Measurements from ENCODE around the gene IFT81.
"Not testable (repeated sequence)": the region's sequence is repeated elsewhere in the genome, so short reads cannot be mapped to it uniquely, and the experiment has no call there.

The IFT81 gene

GRCh38 chr12:110247340-110248095 lies 123.4 kb downstream of the IFT81 start:
- DNase-seq (ENCODE audit: low spot score), result no peak

GRCh38 chr12:110248096-110248447 lies 123.9 kb downstream of the IFT81 start:
- DNase-seq (ENCODE audit: low spot score), result no peak

GRCh38 chr12:110249105-110249504 lies 124.9 kb downstream of the IFT81 start:
- DNase-seq (ENCODE audit: low spot score), result peak; percentile 46

- DNase-seq (ENCODE audit: low spot score), result peak; percentile 64
These were observed 125.6 kb downstream of the IFT81 start for GRCh38 chr12:110249716-110250225.

GRCh38 chr12:110251381-110251780 lies 127.2 kb downstream of the IFT81 start:
- no peak for DNase-seq (ENCODE audit: low spot score)

- DNase-seq (ENCODE audit: low spot score), result no peak
These were observed 128.6 kb downstream of the IFT81 start for GRCh38 chr12:110252716-110253115.

GRCh38 chr12:110253176-110253575 lies 129.0 kb downstream of the IFT81 start:
- no peak for DNase-seq (ENCODE audit: low spot score)

- no peak for DNase-seq (ENCODE audit: low spot score)
These were observed 130.9 kb downstream of the IFT81 start for GRCh38 chr12:110254971-110255540.

- not testable (repeated sequence) for DNase-seq (ENCODE audit: low spot score)
These were observed 131.8 kb downstream of the IFT81 start for GRCh38 chr12:110255890-110256456.

- peak; percentile 44 for DNase-seq (ENCODE audit: low spot score)
These were observed 132.7 kb downstream of the IFT81 start for GRCh38 chr12:110256780-110257431.

- no peak for DNase-seq (ENCODE audit: low spot score)
These were observed 134.3 kb downstream of the IFT81 start for GRCh38 chr12:110258466-110258865.

GRCh38 chr12:110262442-110263388 lies 138.6 kb downstream of the IFT81 start:
- no peak for DNase-seq (ENCODE audit: low spot score)

GRCh38 chr12:110266381-110266960 lies 142.3 kb downstream of the IFT81 start:
- DNase-seq (ENCODE audit: low spot score), result no peak

GRCh38 chr12:110266980-110267620 lies 142.9 kb downstream of the IFT81 start:
- no peak for DNase-seq (ENCODE audit: low spot score)

All from Ammon's horn (tissue), 1 donor.